ENCODE data around the gene ARHGEF12.

ARHGEF12 gene

DNA sequence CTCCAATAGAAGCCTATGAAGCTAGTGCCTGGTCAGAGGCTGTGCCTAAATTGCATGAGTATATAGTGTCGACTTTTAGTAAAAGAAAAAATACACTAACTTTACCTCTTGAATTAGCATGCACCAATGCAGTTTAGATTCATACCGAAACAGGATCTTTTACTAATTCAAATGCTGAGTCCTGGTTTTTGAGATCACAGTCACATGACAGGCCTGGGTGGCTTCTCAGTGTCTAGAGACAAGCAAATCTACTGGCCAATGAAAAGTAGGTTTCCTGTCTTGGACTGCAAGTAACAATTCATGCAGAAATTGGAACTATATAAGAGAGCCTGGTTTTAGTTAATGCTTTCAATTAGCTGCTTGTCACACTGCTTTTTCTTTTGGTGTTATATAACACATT is 7.2 kb downstream of the ARHGEF12 start:
- DNase-seq: peak; percentile 13 to 66 (median 50)

DNA sequence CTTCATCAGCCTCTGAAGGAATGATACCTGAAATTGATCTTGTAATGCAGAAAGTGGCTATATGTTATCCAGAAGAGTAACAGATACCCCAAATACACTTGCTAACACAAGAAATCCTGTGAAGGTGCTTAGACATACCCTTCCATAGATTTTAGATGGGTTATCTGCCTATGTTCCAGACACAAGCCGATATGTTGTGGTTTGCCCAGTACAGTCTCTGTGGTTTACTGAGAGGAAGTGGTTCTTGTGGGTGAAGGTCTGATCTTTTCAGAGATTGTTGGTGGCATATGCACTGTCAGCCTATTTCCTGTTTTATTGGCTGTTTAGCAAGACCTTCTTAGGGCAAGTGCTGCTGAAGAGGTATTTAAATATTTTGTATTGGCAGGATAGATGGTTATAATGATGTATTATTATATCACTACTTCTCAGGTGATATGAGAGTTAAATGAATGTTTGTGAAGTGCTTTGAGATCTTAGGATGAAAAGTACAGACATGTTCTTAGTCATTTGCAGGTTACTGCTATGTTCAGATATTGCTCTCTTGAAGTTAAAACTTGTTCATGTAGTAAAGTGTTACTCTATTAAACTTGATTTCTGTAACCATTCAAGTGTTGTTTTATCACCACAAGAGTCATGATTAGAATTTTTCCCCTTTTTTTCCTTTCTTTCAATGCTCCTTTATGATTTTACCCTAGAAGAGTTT is 8.2 kb downstream of the ARHGEF12 start:
- DNase-seq: peak; percentile 55 to 80 (median 72)

DNA sequence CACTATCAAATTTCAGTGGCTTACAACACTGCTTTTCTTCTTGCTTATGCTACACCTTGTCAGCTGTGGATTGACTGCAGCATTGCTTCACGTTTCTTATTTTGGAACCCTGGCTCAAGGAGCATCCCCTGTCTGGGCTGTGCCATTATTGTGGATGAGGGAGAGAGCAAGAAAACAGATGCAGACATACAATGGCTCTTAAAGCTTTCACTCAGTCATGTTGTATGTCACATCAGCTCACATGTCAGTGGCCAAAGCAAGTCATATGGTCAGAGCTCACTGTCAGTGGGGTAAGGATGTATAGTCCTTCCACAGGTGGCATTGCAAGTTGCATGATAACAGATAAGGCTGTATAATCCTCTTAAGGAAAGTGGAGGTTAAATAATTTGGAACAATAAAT is 10.0 kb downstream of the ARHGEF12 start:
- DNase-seq: no peak

DNA sequence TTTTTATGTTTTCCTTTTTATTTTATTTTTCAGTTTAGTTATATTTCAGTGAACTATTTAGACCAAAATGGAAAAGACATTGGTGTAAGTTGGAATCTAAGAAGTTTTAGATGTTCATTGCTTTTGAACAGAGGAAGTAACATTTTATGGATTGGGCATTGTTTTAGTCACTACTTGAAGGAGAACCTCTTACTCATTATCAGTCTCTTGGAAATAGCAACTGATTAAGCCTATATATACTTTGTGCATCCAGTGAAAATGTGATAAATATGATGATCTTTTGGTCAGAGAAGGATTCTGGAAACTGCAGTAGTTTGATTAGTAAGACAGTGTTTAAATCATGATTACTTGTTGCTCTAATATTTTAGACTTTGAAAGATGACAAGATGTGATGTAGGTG is 14.4 kb downstream of the ARHGEF12 start:
- DNase-seq: no peak

DNA sequence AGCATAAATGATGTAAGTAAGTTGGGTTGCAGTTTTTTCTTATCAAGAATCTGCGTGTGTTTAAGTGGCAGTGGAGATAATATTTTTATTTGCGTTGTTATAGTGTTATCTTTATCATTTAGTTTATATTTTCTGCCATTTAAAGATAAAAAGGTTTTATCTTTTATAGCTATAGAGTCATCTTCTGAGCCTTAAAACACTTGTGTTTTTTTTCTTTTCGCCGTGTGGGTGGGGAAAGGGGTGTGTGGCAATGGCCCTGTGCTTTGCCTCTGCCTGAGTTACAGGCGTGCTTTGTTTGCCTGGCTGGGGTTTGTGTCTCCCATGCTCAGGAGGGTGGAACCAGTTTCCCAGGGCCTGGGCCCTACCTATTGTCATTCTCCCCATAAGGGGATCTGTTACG is 16.2 kb downstream of the ARHGEF12 start:
- DNase-seq: no peak

DNA sequence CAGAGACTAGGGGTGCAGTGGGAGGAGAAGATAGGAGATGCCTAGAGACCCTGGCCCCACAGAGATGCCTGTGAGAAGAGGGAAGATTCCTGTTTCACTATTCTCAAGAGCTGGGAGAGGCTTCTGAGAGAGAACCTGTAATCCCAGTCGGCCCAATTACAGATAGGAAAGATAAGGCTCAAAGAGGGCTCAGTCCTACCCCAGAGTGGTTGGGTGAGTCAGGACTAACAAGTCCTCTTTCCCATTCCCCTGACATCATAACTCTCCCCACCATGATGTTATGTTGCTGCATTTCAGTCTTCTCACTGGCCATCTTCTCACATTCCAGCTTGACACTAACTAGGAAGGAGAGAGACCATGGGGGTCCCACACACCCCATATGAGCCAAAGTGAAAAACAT is 17.9 kb downstream of the ARHGEF12 start:
- no peak for DNase-seq

DNA sequence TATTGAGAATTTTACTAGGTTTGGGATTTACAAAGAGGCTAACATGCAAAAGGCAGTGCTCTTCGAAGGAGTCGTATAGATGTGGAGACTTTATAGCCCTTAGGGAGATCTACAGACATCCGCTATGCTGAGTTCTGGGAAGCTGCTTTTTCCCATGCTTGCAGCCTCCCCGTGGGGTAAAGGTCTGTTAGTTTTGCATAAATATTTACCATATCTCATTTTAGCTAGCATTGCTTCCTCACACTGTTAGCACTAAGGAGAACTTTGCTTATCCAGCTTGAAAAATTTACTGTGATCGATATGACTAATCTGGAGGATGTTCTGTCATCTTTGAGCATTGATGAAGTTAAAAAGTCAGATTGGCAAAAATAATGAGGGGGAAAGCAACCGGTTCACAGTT is 18.6 kb downstream of the ARHGEF12 start:
- no peak for DNase-seq

DNA sequence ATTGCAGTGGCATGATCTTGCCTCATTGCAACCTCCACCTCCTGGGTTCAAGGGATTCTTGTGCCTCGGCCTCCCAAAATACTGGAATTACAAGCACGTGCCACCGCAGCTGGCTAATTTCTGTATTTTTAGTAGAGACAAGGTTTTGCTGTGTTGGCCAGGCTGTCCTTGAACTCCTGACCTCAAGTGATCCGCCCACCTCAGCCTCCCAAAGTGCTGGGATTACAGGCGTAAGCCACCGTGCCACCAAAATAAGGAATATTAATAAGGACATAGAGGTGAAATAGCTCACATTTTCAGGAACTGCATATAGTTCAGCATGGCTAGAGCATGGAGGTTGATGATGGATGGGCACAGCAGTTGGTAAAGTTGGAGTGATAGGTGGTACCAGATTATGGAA is 21.4 kb downstream of the ARHGEF12 start:
- DNase-seq: no peak

DNA sequence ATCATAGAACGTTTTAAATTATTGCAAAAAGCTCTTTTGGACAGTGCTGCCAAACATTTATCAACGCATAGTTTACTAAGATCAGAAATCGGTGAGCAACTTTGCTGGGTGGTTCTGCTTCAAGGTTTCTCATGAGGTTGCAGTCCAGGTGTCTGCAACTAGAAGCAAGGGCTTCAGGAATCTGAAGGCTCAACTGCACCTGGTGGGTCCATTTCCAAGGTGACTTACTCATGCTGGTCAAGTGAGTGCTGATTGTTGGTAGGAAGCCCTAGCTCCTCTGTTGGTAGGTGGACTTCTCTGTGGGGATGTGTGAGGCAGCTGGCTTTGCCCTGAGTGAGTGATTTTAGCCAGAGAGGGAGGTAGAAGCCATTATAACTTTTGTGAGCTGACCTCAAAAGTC is 22.5 kb downstream of the ARHGEF12 start:
- DNase-seq: no peak

DNA sequence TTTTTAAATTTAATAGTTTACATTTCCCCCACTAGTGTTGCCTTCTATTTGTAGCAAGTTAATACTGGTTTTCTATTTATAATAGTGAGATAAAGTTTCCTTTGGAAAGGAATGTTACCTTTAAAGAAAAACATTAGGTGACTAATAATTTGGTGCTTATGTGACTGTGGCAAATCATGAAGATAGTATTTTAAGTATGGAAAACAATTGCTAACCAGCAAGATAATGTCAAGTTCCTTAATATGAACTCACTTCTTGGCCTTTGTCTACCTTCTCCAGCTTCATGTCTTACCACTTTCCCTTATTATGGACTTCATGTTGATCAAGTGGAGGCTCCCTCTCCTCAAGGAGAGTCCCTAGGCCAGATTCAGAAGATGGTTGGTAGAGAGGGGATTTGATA is 27.2 kb downstream of the ARHGEF12 start:
- no peak for DNase-seq

DNA sequence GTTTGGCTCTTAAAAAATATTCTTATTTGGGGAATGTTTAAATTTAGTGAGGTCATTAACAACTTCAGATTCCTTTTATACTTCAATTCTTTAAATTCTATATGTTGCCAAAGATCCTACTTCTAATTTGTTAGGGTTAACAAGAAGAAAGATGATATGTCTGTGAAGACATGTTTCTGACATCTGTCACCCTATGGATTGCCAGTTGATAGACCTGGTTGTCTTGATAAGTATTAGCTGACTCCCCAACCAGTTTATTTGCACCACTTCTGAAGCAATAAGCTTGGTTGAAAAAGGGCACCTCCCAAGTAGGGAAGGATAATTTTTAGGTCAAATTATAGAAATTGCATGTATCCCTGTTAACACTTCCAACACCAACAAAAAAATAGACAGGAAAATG is 29.3 kb downstream of the ARHGEF12 start:
- no peak for DNase-seq

DNA sequence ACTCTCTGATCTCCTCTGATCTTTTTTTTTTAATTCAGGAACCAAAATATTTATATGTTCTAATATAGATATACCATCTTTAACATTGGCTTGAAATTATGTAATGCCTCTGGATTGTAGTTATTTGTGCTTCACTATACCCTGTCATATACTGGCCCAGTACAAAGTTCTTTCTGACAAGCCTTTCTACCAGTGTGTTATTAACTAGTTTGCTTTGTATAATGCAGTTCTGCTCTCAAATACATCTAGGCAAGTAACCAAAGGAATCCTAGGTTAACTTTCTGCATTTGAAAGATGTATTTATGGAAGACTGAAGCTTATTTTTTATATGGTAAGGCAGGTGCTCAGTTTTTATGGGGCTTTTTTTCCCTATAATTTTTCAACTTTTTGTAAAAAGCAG is 36.1 kb downstream of the ARHGEF12 start:
- no peak for DNase-seq

DNA sequence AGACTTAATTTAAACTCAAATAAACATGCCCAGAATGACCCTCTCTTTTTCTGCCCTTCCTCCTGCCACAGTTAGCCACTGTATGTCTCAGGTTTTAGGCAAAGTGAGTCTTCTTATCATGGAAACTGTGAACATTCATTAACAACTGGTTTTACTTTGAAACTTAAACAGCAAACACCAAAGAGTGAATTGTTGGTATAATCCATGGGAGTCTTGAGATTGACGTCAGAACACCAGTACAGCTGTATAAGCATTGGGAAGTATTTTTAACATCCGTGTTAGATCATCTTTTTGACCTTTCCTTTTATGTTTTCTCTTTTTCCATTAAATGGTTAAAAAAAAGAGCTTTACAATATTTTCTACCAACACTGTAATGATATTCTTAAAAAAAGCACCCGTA is 38.9 kb downstream of the ARHGEF12 start:
- no peak for DNase-seq

DNA sequence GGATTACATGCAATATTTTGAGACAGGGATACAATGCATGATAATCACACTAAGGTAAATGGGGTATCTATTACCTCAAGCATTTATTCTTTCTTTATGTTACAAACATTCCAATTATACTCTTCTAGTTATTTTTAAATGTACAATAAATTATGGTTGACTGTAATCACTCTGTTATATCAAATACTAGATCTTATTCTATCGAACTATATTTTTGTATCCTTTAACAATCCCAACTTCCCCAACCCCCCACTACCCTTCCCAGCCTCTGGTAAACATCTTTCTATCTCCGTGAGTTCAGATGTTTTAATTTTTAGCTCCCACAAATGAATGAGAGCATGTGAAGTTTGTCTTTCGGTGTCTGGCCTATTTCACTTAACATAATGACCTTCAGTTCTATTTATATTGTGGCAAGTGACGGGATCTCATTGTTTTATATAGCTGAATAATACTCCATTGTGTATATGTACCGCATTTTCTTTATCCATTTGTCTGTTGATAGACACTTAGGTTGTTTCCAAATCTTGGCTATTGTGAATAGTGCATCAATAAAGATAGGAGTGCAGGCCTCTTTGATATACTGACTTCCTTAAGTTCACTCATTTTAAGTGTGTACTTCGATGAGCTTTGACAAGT is 40.5 kb downstream of the ARHGEF12 start:
- DNase-seq: no peak

DNA sequence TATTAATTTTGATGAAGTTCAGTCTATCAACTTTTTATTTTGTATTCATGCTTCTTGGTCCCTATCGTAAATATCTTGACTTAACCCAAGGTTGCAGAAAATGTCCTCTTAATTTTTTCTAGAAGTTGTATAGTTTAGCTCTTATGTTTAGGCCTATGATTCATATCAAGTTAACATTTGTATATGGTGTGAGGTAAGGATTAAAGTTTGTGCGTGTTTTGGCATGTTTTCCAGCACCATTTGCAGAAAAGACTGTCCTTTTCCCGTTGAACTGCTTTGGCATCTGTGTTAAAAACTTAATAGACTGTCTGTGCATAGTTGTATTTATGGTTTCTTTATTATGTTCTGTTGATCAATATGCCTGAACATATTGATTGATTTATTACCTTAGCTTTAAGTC is 42.3 kb downstream of the ARHGEF12 start:
- DNase-seq: no peak

DNA sequence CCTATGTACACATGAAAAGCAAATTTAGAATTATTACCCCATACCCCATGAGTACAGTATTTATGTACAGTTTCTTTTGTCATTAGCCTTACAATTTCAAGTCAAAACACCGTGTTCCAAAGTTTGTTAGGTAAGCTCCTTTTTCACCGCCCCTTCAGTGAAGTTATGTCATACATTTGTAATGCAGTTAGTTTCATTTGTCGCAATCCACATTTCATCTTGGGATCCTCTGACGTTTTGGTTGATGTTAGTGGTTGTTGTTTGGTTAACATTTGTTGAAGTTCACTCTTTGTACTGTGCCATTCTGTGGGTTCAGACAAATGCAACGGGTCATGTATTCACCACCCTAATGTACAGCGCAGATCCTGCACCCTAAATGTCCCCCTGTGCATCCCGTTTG is 45.2 kb downstream of the ARHGEF12 start:
- no peak for DNase-seq

DNA sequence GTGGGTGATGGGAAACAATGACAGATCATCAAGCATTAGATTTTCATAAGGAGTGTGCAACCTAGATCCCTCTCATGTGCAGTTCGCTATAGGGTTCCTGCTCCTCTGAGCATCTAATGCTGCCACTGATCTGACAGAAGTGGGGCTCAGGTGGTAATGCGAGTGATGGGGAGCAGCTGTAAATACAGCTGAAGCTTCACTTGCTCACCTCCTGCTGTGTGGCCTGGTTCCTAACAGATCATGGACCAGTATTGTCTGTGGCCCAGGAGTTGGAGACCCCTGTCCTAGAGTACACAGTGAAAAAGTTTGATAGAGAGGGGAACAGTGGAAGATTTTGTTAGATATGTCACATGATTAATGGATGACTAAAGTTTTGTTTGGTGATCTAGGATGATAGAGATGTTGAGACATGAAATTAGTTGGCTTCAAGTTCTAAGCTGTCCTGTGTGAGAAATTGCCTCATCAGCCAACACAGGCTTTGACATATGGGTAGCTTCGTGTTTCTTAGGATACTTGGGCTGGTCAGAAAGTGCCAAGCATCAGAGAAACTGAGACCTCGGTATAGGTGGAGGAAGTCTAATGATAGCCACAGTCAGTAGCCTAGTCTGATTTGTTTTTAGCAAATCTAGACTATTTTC is 47.4 kb downstream of the ARHGEF12 start:
- no peak for DNase-seq

DNA sequence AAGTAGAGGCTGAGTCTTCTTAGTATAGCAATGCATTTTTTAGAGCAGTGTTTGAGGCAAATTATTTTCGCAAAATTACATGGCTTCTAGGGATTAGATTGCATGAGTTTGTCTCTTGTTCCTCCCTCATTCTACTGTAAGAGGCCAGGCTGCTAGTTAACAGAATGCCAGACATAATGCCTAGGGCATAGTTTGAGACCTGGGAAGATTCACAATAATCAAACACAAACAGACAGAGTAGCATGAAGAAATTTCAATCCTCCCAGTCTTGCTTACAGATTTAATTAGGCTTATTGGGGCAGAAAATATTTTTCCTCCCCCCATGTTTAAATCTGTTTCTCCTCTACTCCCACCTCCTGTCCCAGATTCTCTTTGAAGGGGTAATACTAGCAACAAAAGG is 48.3 kb downstream of the ARHGEF12 start:
- DNase-seq: no peak

DNA sequence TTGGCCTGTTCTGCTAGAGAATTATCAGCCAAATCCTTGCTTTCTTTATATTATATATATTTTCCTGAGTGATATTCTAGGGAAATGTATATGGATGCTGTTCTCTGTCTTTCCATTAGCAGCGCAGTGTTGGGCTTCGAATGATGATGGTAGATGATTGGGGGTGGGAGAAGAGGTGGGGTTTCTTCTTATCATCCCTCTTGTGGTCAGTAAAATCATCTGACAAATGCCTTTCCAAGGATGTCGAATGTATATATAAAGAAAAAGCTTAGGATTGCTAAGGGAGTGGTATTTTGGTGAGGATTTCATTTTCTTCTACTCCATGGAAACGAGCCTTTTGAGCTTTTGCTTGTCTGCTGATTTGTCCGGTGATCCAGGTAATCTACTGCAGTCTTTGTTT is 48.9 kb downstream of the ARHGEF12 start:
- no peak for DNase-seq

DNA sequence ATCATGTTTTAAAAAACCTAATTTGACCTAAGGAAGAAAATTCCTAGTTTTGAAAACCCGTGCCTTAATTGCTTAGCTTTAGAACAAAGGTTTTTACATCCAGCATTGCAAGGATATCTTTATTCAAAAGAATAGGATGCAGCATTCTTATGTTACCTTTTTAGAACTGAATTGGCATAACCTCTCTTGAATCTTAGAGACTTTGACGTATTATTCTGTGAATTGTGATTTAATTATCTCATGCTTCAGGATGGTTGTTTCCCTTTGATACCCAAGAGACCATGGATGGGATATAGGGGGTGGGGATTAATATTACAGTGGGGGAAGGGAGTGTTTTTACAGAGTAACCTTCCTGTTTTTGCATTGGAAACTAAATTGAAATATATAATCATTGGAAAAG is 49.4 kb downstream of the ARHGEF12 start:
- no peak for DNase-seq

DNA sequence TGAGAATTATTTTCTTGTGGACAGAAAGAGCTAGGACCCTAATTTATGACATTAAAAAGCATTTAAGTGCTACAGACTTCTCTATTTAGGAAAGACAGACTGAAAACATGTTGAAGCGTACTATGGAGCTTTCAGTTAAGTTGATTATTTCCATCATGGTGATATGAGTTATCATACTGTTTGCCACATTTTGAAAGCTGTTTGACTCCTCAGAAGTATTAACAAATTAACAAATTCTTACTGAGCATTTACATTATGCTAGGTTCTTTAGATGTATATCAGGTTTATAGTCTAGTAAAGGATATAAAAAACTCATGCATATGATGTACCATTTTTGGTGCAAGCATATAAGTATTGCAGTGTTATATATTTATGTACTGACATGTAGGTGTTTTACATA is 50.1 kb downstream of the ARHGEF12 start:
- DNase-seq: no peak

DNA sequence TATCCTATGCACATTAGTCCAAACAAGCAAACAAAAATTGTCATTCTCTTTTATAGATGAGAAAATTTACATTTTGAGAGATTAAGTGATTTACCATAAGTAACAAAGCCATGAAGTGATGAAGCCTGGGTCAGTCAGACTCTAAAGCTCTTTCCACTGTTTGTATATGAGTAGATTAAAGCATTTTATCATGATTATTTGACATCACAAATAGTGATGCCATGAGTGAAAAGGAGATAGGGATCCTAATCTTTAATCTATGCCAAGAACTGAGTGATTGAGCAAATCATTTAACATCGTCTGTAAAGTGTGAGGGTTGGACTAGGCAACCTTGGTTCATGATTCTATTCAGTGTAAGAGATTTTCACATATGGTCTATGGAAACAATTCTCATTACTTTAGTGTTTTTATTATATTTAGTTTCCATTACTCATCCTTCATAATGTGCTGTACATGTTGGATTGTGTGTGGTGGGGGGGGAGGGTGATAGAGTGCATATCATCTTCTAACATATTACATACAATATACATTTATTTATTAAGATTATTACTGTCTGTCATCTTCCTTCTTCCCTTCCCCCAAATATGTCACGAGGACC is 50.7 kb downstream of the ARHGEF12 start:
- no peak for DNase-seq

DNA sequence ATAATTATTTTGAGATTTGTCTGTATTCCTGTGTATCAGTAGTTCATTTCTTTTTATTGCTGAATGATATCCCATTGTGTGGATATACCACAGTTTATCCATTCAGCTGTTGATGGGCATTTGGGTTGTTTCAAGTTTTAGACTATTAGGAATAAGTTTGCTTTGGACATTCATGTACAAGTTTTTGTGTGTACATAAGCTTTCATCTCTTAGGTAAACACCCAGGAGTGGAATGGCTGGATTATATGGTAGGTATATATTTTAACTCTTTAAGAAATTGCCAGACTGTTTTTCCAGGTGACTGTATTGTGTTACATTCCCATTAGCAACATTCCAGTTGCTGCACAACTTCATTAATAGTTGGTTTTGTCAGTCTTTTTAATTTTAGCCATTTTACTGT is 52.0 kb downstream of the ARHGEF12 start:
- no peak for DNase-seq

All from suppressor macrophage (primary cell).